Activated T-cell treated with anti-CD3 and anti-CD28 coated beads, Interleukin-2, amount 50 U/mL, for 24 hours (primary cell): ENCODE data around the gene SLC17A1.
"Not testable (repeated sequence)": the region's sequence is repeated elsewhere in the genome, so short reads cannot be mapped to it uniquely, and the experiment has no call there.

Experiments used
- DNase-seq: peaks from one replicate; pipeline ENCODE4 v3.0.0-alpha.2; 2020
- H3K27ac Mint-ChIP-seq: 2 replicates; pipeline ENCODE4 v1.8.0; 2020; ENCODE audit warnings: mild to moderate bottlenecking, mixed read lengths
- H3K27me3 Mint-ChIP-seq: 2 replicates; pipeline ENCODE4 v1.8.0; 2020; ENCODE audit warnings: mixed read lengths
- H3K36me3 Mint-ChIP-seq: 2 replicates; pipeline ENCODE4 v1.8.0; 2020; ENCODE audit warnings: low read depth, mixed read lengths
- H3K4me1 Mint-ChIP-seq: 2 replicates; pipeline ENCODE4 v1.8.0; 2020; ENCODE audit warnings: low read depth, mixed read lengths
- H3K4me3 Mint-ChIP-seq: 2 replicates; pipeline ENCODE4 v1.8.0; 2020; ENCODE audit warnings: mild to moderate bottlenecking, moderate library complexity, mixed read lengths
- H3K9me3 Mint-ChIP-seq: 2 replicates; pipeline ENCODE4 v1.8.0; 2020; ENCODE audit warnings: mixed read lengths

SLC17A1 gene

DNA sequence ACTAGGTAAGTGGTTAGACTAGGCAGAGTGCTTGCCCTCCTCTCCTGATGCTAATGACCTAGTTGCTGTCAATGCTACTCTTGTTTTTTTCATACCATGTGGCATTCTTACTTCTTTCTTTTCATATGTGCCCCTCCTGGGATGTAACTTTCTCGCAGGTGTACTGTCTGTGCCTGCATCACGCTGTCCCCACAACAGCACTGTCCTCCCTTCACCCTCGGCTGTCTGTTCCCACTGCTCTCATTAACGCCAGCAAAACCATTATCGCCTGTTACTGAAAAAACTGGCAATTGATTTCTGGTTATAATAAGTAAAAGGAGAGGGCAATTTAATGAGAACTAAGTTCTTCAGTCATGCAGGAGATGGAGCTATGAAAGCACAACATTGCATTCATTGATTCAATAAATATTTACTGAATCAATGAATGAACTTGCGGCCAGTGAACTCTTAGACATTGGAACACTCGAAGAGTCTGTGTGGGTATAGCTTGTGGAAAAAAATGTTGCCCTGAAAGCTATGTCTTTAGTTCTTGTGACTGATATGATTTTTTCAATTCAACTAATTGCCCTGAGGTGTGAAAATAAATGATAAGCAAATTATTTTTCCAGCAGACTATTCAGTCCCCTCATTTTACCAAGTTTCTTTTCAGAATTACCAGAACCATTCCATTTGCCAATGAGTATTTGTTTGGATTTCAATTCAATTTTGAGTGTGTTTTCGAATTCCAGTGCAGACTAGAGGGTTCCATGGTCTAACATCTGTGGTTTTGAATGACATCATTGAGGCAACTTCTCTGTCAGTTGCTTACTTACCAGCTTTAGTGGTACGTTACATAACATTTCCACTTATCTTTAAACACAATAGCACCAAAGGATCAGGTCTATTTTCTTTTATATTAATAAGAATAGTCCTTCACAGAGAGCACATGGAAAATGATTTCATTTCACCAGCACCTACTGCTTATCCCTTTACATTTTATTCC lies 75.2 kb downstream of the SLC17A1 start:
- Mint-ChIP-seq H3K36me3 (no peaks in the 10 kb centered on the region), H3K4me3 (no peak overlapping the region), H3K4me1 (no peaks in the 10 kb centered on the region), H3K27ac (no peak overlapping the region), H3K27me3 (peaks cover 12% of the 10 kb centered on the region), H3K9me3 (no peaks in the 10 kb centered on the region)
- DNase-seq = no peak

DNA sequence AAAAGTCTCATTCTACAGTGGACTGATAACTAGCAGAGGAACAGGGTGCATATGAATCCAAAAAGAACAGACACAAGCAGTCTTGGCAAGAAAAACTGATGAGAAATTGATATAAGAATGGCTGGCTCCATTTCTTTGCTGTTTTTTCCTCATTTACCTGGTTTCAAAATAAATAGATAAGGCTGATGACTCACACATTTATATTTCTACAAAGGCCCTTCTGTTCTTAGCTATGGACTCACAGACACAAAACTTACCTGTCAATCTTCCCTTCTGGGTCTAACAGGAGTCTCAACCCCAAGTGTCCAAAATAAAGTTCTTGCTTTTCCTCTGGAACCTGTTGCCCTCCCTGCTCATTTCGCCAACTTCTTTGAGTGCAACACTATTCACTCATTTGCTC lies 76.4 kb downstream of the SLC17A1 start:
- Mint-ChIP-seq H3K27ac (no peak overlapping the region), H3K27me3 (peaks cover 12% of the 10 kb centered on the region), H3K4me1 (no peaks in the 10 kb centered on the region), H3K9me3 (no peaks in the 10 kb centered on the region), H3K36me3 (no peaks in the 10 kb centered on the region), H3K4me3 (no peak overlapping the region)
- no peak for DNase-seq

DNA sequence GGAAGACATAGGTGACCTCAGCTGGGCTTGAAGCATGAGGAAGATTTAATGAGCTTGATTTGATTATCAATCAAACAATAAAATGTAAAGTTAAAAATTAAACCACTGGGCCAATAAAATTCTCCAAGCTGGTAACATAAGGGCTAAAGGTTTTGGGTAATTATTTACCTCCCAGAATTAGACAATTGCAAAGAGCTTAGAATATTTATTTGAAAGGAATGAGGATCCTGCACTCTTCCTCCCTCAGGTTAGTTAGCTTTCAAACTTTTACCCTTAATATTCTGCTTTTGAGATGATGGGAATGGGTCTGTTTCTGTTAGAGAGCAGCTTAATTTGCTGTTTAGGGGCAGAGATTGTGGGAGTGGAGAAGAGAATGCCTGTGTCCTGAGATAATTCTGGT lies 77.3 kb downstream of the SLC17A1 start, which contains the start of gene SLC17A4:
TSS of gene SLC17A4 (plus strand) at position 208 of the 400 bp plus-strand sequence. CDS start 7,221 bp downstream, outside the sequence.
- DNase-seq = no peak
- Mint-ChIP-seq H3K4me3 (no peak within 1 kb of the TSS), H3K27ac (no peak within 1 kb of the TSS), H3K9me3 (no peaks in the 10 kb centered on the region), H3K36me3 (no peaks in the 10 kb centered on the region), H3K27me3 (peaks cover 12% of the 10 kb centered on the region), H3K4me1 (no peaks in the 10 kb centered on the region)

DNA sequence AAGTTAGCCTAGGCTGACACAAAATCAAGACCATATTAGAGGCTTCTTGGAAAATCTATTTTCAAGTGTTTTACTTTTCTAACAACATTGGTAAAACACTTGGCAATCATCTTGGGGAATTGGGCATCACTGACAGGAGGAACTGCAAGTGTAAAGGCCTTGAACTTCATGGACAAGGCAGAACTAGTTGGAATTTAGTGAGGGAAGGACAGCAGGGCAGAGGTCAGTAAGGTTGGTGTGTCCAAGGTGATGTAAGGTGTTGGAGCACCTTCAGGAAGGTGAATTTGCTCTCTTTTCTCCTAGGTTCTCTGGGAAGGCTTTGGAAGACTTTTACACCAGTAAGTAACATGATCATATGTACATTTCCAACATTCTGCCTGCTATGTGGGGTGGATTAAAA lies 78.8 kb downstream of the SLC17A1 start:
- no peak overlapping the region for H3K4me3 Mint-ChIP-seq
- H3K9me3 Mint-ChIP-seq = no peaks in the 10 kb centered on the region
- DNase-seq = no peak
- no peaks in the 10 kb centered on the region for H3K36me3 Mint-ChIP-seq
- H3K4me1 Mint-ChIP-seq = no peaks in the 10 kb centered on the region
- no peak overlapping the region for H3K27ac Mint-ChIP-seq
- H3K27me3 Mint-ChIP-seq = peaks cover 4% of the 10 kb centered on the region

DNA sequence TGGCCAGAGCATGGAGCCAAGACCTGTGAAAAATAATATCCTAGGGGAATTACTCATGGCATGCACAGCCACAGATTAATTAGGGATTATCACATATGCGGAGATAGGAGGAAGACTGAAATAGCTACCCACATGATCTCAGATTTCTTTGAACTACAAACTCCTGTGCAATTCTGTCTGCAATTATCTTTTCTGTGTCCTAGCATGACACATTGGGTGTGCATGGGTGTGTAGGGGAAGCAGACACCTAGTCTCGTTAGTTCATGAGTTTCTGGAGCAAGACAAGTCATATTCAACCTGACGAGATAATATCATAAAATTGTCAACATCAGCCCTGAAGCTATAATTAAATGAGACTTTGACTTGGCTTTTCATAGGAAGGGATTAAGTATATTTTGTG lies 80.9 kb downstream of the SLC17A1 start:
- H3K27ac Mint-ChIP-seq = no peak overlapping the region
- DNase-seq = no peak
- no peak overlapping the region for H3K4me3 Mint-ChIP-seq
- H3K36me3 Mint-ChIP-seq = no peaks in the 10 kb centered on the region
- H3K9me3 Mint-ChIP-seq = no peaks in the 10 kb centered on the region
- H3K27me3 Mint-ChIP-seq = peaks cover 4% of the 10 kb centered on the region
- no peaks in the 10 kb centered on the region for H3K4me1 Mint-ChIP-seq

DNA sequence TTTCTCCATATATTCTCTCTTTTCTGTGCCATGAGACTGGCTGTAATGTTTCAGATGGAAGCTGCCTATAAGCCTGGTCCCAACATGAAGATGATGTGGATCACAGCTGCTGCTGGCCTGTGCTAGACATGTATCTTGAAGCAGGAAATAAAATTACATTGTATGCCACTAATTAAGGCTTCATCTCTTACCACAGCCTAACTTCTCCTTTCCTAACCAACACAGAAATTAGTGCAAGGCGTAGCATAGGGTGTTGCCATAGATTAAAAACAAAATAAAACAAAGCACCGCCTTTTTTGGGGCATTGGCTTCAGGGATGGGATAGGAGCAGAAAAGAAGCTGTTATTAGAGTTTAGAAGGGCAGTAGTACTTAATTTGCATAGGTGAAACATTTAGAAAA lies 82.0 kb downstream of the SLC17A1 start:
- Mint-ChIP-seq H3K4me1 (no peaks in the 10 kb centered on the region), H3K27me3 (peaks cover 4% of the 10 kb centered on the region), H3K9me3 (no peaks in the 10 kb centered on the region), H3K4me3 (no peak overlapping the region), H3K27ac (no peak overlapping the region), H3K36me3 (no peaks in the 10 kb centered on the region)
- no peak for DNase-seq

DNA sequence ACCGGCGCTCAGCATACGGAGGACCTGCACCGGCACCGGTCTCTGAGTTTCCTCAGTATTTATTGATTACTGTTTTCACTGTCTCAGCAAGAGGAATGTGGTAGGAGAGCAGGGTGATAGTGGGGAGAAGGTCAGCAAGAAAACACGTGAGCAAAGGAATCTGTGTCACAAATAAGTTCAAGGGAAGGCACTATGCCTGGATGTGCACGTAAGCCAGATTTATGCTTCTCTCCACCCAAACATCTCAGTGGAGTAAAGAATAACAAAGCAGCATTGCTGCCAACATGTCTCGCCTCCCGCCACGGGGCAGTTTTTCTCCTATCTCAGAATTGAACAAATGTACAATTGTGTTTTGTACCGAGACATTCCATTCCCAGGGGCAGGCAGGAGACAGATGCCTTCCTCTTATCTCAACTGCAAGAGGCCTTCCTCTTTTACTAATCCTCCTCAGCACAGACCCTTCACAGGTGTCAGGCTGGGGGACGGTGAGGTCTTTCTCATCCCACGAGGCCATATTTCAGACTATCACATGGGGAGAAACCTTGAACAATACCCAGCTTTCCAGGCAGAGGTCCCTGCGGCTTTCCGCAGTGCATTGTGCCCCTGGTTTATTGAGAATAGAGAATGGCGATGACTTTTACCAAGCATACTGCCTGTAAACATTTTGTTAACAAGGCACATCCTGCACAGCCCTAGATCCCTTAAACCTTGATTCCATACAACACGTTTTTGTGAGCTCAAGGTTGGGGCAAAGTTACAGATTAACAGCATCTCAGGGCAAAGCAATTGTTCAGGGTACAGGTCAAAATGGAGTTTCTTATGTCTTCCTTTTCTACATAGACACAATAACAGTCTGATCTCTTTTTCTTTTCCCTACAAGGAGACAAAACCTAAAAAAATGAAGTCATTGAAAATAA lies 83.0 kb downstream of the SLC17A1 start:
- not testable (repeated sequence) for DNase-seq, H3K4me3 Mint-ChIP-seq, H3K4me1 Mint-ChIP-seq, H3K27ac Mint-ChIP-seq, H3K9me3 Mint-ChIP-seq, H3K36me3 Mint-ChIP-seq, H3K27me3 Mint-ChIP-seq

DNA sequence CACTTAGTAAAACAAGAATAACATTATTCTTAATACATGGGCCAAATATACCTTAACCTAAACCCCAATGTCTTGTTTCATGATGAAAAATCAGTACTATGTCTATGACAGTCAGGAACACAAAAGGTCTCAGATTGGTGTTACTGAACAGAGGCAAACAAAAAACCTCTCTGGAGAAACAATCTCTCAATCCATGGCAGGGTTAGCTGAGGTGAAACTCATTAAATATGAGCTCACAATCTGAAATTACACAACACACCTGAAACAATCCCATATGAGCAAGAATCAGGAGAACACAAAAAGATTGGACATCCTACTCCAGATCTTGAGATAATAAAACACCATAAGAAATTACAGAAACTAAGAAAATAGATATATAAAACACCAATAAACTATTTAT lies 83.8 kb downstream of the SLC17A1 start:
- Mint-ChIP-seq H3K9me3 (no peaks in the 10 kb centered on the region), H3K4me3 (no peak overlapping the region), H3K27ac (no peak overlapping the region), H3K27me3 (no peaks in the 10 kb centered on the region), H3K4me1 (no peaks in the 10 kb centered on the region), H3K36me3 (no peaks in the 10 kb centered on the region)
- DNase-seq = no peak

DNA sequence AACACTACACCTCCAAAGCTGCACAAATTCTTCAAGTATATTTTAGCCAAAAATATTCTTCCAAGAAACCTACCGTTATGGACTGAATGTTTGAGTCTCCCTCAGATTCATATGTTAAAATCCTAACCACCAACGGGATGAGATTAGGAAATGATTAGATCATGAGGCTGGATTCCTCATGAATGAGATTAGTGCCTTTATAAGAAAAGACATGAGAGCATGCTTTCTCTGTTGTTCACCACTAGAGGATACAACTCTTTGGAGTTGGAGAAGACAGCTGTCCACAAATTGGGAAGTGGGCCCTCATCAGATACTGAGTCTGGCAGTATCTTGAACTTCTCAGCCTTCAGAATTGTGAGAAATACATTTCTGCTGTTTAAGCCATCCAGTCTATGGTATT lies 84.4 kb downstream of the SLC17A1 start:
- no peak overlapping the region for H3K27ac Mint-ChIP-seq
- no peaks in the 10 kb centered on the region for H3K27me3 Mint-ChIP-seq
- H3K4me1 Mint-ChIP-seq = no peaks in the 10 kb centered on the region
- H3K36me3 Mint-ChIP-seq = no peaks in the 10 kb centered on the region
- no peaks in the 10 kb centered on the region for H3K9me3 Mint-ChIP-seq
- no peak for DNase-seq
- no peak overlapping the region for H3K4me3 Mint-ChIP-seq

DNA sequence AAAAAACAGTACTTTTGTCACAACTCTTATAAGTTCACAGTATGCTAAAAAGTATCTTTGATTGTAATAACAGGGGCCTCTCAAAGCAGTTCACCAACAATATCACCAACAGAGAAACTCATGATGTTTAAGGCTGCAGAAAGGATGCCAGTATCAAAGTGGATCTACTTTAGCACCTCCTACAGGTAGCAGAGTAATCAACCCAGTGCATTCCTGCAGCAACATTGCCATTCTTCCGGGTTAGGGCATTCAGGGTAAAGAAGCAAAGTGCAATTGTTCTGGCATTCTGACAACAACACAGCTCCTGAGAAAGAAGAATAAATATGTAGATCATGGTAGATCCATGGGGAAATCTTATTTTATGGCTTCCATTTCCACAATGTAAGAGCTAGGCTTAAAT lies 84.9 kb downstream of the SLC17A1 start:
- Mint-ChIP-seq H3K4me3 (no peak overlapping the region), H3K9me3 (no peaks in the 10 kb centered on the region), H3K27ac (no peak overlapping the region), H3K27me3 (no peaks in the 10 kb centered on the region), H3K36me3 (no peaks in the 10 kb centered on the region), H3K4me1 (no peaks in the 10 kb centered on the region)
- DNase-seq = no peak

DNA sequence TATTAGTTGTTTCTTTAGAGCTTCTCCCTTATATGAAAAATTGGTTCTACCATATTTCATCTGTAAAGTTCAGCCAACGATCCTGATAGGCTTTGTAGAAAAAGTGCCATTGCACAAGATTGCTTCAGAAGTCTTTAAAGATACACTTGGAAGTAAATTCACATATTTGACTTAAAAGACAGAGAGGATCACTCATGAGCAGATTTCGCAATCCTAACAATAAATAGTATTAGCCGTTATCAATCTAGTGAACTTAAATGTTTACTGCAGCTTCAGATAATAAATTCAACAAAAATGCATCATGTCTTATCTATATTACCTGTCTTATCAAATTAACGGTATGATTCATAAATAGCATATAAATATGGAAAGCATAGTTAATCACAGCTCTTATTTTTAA lies 86.0 kb downstream of the SLC17A1 start:
- no peaks in the 10 kb centered on the region for H3K27me3 Mint-ChIP-seq
- H3K27ac Mint-ChIP-seq = no peak overlapping the region
- H3K4me3 Mint-ChIP-seq = no peak overlapping the region
- no peaks in the 10 kb centered on the region for H3K36me3 Mint-ChIP-seq
- H3K9me3 Mint-ChIP-seq = no peaks in the 10 kb centered on the region
- no peaks in the 10 kb centered on the region for H3K4me1 Mint-ChIP-seq
- no peak for DNase-seq

DNA sequence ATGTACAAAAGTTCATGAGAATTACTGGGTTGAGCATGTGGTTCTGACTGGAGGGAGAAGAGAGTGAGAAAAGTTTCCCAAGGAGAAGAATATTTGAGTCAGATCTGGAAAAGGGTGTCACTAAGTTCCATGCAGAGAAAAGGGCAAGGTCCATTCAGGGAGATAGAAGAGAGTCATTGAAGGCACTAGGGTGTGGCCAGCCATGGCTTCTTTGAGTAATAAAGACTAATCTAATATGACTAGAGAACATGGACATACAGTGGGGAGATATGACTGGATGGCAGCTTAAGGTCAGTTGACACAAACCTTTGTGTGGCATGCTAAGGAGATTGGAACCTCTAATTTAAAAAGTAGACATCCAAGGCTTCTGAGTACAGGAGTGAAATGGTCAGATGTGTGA lies 88.0 kb downstream of the SLC17A1 start:
- Mint-ChIP-seq H3K4me1 (no peaks in the 10 kb centered on the region), H3K36me3 (no peaks in the 10 kb centered on the region), H3K9me3 (no peaks in the 10 kb centered on the region), H3K27me3 (peaks cover 3% of the 10 kb centered on the region), H3K4me3 (no peak overlapping the region), H3K27ac (no peak overlapping the region)
- no peak for DNase-seq

DNA sequence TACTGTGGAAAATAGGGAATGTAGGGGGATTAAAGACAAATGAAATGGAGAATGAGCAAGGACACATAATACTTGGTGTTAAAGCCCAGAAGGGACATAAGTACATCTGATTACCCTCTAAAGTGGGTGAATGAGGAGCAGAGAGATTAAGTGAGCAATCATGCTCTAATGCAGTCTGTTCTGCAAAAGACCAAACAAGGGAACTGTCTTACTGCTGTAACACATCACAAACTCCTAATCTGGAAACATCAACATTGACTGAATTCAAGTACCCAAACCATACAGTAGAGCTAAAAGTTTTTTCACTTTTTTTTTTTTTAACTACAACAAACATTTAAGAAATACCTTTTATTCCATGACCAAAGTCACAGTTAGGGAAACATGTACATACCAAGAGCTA lies 96.6 kb downstream of the SLC17A1 start:
- peaks cover 70% of the 10 kb centered on the region for H3K27me3 Mint-ChIP-seq
- H3K36me3 Mint-ChIP-seq = no peaks in the 10 kb centered on the region
- H3K4me3 Mint-ChIP-seq = no peak overlapping the region
- no peak for DNase-seq
- peaks cover 16% of the 10 kb centered on the region for H3K9me3 Mint-ChIP-seq
- no peaks in the 10 kb centered on the region for H3K4me1 Mint-ChIP-seq
- no peak overlapping the region for H3K27ac Mint-ChIP-seq
